Body of pancreas (tissue), 4 donors: Measurements from ENCODE around the gene FRMD4B. TPM values are rescaled to one million over a fixed set of nuclear protein-coding genes. Genes with fewer than 3 reads are reported as not detected.
A peak's percentile ranks its signal among the peaks of the same experiment; 100 is the strongest.
"Not testable (repeated sequence)": the region's sequence is repeated elsewhere in the genome, so short reads cannot be mapped to it uniquely, and the experiment has no call there.

Experiments
- ATAC-seq: fragments of 150-250 bp; one replicate; pipeline ENCODE4 v1.9.1; 2016
- DNase-seq, 4 donors: peaks; one replicate each; pipeline ENCODE4 v3.0.0-alpha.2; 2019
- H3K27ac ChIP-seq, 4 donors: fragments of 200-600 bp; sonication (generic); 1 replicate in 3 of 4; 2 replicates in 1 of 4; pipeline versions ENCODE4 v1.5.1 to v1.6.1; 2016 to 2019; ENCODE audit warnings: mild to moderate bottlenecking in 1 of 4, mixed read lengths in 1 of 4, moderate library complexity in 1 of 4
- H3K27me3 ChIP-seq, 2 donors: fragments of 200-600 bp; sonication (generic); one replicate each; pipeline ENCODE4 v1.6.0; 2016; ENCODE audit warnings: mild to moderate bottlenecking in 1 of 2
- H3K36me3 ChIP-seq, 2 donors: fragments of 200-600 bp; sonication (generic); replicated peaks in 1 of 2; 2 replicates each; pipeline ENCODE4 v1.5.1; 2016; ENCODE audit warnings: low read depth in 2 of 2; ENCODE audit not compliant: insufficient read depth in 1 of 2
- H3K4me1 ChIP-seq: fragments of 200-600 bp; sonication (generic); one replicate; pipeline ENCODE4 v1.6.0; 2016
- H3K4me3 ChIP-seq, 2 donors: fragments of 200-600 bp; sonication (generic); 1 replicate in 1 of 2; 2 replicates in 1 of 2; pipeline ENCODE4 v1.5.1; 2016 to 2019
- H3K9me3 ChIP-seq, 3 donors: fragments of 200-600 bp; sonication (generic); 1 replicate in 2 of 3; 2 replicates in 1 of 3; pipeline ENCODE4 v1.5.1; 2016
- POLR2A ChIP-seq, 3 donors: fragments of 450-650 bp; IDR thresholded peaks; one replicate each; pipeline ENCODE4 v1.6.1; 2016; ENCODE audit warnings: antibody characterized with exemption in 3 of 3, mild to moderate bottlenecking in 2 of 3
- WGBS, 2 donors: methylation state at CpG; one replicate each; pipeline ENCODE4 v1.1.5; 2017; 5-methylcytosine and 5-hydroxymethylcytosine counted together
- intact Hi-C: fragments of 100-400 bp; cut with DNase I; formaldehyde crosslinking; loops from one replicate; pipeline ENCODE4 v1.15.1; 2023
- total RNA-seq, 2 donors: library from RNA; depleted of rRNA; stranded (reverse); fragments of >200 nt; gene quantifications; one replicate each; pipeline ENCODE4 v1.1.0, GENCODE V29; 2016
- TF ChIP-seq, protein P1 (sequence below), 7 experiments: fragments of 450-650 bp in 4 of 7; fragments of 200-600 bp in 3 of 7; sonication (generic) in 3 of 7; IDR thresholded peaks; one replicate each; pipeline ENCODE4 v1.5.1; 2016 to 2019; ENCODE audit warnings: antibody characterized with exemption in 7 of 7

Gene FRMD4B
- total RNA-seq, 2 donors from 2014 or later: 7.3 to 14.3 TPM

DNA sequence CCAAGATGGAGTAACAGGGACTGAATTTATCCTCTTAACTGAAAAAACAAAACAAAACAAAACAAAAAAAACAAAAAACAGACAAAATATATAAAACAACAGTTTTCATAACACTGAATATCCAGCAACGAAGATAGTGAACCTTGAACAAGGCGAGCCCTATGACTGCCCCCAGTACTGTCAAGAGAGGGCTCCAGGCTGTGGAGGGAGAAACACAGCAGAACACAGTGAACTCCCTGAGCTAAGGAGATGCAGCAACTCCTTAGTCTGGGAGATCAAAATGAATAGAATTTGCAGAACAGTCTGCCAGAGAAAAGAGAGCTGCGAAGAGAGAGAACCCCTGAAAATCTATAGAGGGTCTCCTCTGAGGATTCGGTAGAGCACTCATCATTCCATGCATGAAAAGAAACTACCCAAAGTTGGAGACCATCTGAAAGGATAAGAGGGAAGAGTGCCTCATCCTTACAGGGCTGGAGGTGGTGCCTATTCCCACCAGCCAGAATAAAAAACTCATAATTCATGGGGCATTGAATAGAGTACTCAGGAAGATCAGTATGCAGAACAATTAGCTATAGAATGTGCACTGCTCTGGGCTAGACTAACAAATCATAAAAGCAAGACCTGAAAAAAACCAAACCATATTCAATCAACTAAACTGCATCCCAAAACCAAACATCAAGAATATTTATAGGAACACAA lies 101.8 kb downstream of the FRMD4B start:
- no peak for TF ChIP-seq POLR2A (IDR thresholded peaks at IDR 0.05)
- TF ChIP-seq, protein P1, sequence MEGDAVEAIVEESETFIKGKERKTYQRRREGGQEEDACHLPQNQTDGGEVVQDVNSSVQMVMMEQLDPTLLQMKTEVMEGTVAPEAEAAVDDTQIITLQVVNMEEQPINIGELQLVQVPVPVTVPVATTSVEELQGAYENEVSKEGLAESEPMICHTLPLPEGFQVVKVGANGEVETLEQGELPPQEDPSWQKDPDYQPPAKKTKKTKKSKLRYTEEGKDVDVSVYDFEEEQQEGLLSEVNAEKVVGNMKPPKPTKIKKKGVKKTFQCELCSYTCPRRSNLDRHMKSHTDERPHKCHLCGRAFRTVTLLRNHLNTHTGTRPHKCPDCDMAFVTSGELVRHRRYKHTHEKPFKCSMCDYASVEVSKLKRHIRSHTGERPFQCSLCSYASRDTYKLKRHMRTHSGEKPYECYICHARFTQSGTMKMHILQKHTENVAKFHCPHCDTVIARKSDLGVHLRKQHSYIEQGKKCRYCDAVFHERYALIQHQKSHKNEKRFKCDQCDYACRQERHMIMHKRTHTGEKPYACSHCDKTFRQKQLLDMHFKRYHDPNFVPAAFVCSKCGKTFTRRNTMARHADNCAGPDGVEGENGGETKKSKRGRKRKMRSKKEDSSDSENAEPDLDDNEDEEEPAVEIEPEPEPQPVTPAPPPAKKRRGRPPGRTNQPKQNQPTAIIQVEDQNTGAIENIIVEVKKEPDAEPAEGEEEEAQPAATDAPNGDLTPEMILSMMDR (IDR thresholded peaks at IDR 0.05): no peak
- ATAC-seq (no peak), DNase-seq (no peak)
- Histone ChIP-seq H3K27me3 (no peaks in the 10 kb centered on the region), H3K27ac (no peak overlapping the region), H3K4me3 (no peak overlapping the region), H3K36me3 (no peaks in the 10 kb centered on the region), H3K9me3 (no peaks in the 10 kb centered on the region), H3K4me1 (no peaks in the 10 kb centered on the region)
- intact Hi-C loops: no loop called here
- 73 to 88% methylated on average over 4 of the region's 4 CpGs for WGBS, 2 donors

DNA sequence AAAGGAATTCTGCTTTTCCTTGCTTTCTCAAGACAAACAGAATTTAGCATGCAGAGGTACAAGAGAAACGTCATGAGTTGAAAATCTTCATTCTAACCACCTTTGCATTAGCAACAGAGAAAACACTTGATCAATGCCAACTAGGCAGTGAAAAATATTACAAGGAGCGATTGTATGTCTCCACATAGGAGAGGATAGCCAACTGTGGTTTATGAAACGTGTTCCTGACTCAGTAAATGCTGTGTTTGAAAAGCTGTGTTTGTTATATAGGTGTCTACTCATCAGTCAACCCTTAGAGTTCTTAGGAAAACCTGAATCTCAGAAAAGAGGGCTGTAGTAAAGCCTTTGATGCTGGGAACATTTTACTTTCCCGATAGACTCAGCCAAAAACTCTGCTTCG lies 102.4 kb downstream of the FRMD4B start:
- DNase-seq (no peak), ATAC-seq (no peak)
- H3K27ac ChIP-seq: no peak overlapping the region
- TF ChIP-seq POLR2A (IDR thresholded peaks at IDR 0.05): no peak
- TF ChIP-seq, protein P1 (IDR thresholded peaks at IDR 0.05): no peak
- no peak overlapping the region for H3K4me3 ChIP-seq
- H3K27me3 ChIP-seq: no peaks in the 10 kb centered on the region
- no peaks in the 10 kb centered on the region for H3K9me3 ChIP-seq
- H3K4me1 ChIP-seq: no peaks in the 10 kb centered on the region
- H3K36me3 ChIP-seq: no peaks in the 10 kb centered on the region
- 56 to 59% methylated on average over 5 of the region's 5 CpGs for WGBS, 2 donors
- intact Hi-C loops: no loop called here

DNA sequence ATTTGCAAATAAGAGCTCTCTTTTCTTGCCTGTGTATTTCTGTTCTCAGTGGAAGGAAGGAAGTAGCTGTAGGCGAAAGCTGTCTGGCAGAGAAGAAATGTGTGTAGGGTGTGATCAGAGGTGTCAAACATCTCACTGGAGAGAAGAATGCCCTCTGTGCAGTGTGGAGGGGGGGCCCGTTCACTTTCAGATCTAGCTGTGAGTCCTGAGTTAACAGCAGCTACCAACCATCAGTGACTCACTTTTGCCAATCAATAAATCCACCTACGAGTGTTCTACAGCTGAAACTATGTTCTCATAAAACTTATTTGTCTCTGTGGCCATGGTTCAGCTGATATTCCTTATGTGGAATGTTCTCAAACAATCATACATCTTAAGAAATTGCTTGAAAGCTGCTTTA lies 103.7 kb downstream of the FRMD4B start:
- TF ChIP-seq, protein P1 (IDR thresholded peaks at IDR 0.05): no peak
- no peak for TF ChIP-seq POLR2A (IDR thresholded peaks at IDR 0.05)
- Histone ChIP-seq H3K27ac (no peak overlapping the region), H3K4me3 (no peak overlapping the region), H3K27me3 (no peaks in the 10 kb centered on the region), H3K4me1 (no peaks in the 10 kb centered on the region), H3K9me3 (no peaks in the 10 kb centered on the region), H3K36me3 (no peaks in the 10 kb centered on the region)
- intact Hi-C loops: no loop called here
- WGBS, 2 donors: 15 to 18% methylated on average over 3 of the region's 3 CpGs
- ATAC-seq (peak; percentile 35), DNase-seq (peak in 1 of 4 donors; percentile 15)

DNA sequence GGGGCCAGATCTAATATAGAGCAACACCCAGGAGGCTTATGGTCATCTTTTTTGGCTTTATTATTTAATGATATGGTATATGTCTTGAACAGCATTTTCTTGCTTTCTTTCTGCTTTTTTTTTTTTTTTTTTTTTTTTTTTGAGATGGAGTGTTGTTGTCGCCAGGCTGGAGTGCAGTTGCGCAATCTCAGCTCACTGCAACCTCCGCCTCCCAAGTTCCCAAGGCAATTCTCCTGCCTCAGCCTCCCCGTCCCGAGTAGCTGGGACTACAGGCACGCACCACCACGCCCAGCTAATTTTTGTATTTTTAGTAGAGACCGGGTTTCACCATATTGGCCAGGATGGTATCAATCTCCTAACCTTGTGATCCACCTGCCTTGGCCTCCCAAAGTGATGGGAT lies 108.5 kb downstream of the FRMD4B start:
- DNase-seq, H3K27ac ChIP-seq, H3K36me3 ChIP-seq, H3K4me1 ChIP-seq, H3K27me3 ChIP-seq, H3K4me3 ChIP-seq, ATAC-seq, H3K9me3 ChIP-seq, intact Hi-C loops: not testable (repeated sequence)
- WGBS, 2 donors: 88 to 92% methylated on average over 8 of the region's 8 CpGs

DNA sequence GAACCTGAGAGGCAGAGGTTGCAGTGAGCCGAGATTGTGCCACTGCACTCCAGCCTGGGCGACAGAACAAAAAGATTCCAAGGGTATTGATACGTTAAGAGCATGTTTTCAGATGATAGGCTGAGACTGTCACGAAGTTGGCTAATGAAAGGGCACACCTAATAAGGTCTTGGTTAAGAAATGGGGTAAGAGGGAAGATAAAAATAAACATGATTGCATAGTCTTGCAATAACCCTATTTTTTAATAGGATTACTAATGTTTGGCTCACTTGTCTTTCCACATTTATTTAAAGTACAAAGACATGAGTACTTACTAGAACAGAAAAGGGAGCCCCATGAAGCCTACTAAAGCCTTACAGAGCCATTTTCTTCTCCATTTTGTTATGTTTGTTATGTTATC lies 109.0 kb downstream of the FRMD4B start:
- H3K4me3 ChIP-seq: no peak overlapping the region
- TF ChIP-seq, protein P1 (IDR thresholded peaks at IDR 0.05): no peak
- no peak for TF ChIP-seq POLR2A (IDR thresholded peaks at IDR 0.05)
- H3K9me3 ChIP-seq: no peaks in the 10 kb centered on the region
- H3K4me1 ChIP-seq: no peaks in the 10 kb centered on the region
- H3K36me3 ChIP-seq: no peaks in the 10 kb centered on the region
- intact Hi-C loops: no loop called here
- H3K27ac ChIP-seq: no peak overlapping the region
- no peak for ATAC-seq
- no peaks in the 10 kb centered on the region for H3K27me3 ChIP-seq
- no peak for DNase-seq
- 63 to 74% methylated on average over 4 of the region's 4 CpGs for WGBS, 2 donors

DNA sequence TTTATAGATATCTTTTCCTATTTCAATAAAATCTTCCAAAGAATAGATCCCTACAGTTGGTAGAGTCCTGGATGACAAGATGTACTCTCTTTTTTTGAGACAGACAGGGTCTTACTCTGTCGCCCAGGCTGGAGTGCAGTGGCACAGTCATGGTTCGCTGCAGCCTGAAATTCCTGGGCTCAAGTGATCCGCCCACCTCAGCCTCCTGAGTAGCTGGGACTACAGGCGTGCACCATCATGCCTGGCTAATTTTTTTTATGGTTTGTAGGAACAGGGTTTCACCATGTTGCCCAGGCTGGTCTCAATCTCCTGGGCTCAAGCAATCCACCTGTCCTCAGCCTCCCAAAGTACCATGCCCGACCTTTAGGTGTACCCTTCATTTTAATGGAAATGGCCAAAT lies 109.7 kb downstream of the FRMD4B start:
- H3K4me1 ChIP-seq, ATAC-seq, H3K27me3 ChIP-seq, DNase-seq, intact Hi-C loops, H3K4me3 ChIP-seq, H3K9me3 ChIP-seq, H3K36me3 ChIP-seq, H3K27ac ChIP-seq: not testable (repeated sequence)
- 80 to 89% methylated on average over 5 of the region's 5 CpGs for WGBS, 2 donors
